Right lobe of liver (tissue), 4 donors: ENCODE results near the gene LYPLAL1.

Experiments used
- POLR2A ChIP-seq: fragments of 450-650 bp; IDR thresholded peaks from one replicate; pipeline ENCODE4 v1.6.1; 2017; ENCODE audit warnings: antibody characterized with exemption, mild to moderate bottlenecking
- TF ChIP-seq, protein P1 (sequence below), 4 donors: fragments of 200-600 bp in 3 of 4; fragments of 450-650 bp in 1 of 4; IDR thresholded peaks; one replicate each; pipeline versions ENCODE4 v1.5.1 to v1.8.0; 2016 to 2022; ENCODE audit warnings: antibody characterized with exemption in 4 of 4, mild to moderate bottlenecking in 2 of 4
- donor health status: DM: no; HTN: no; CAD: no.
- donor health status: DM: no; HTN: no; CAD: no.
- donor health status: DM: no; HTN: yes; CAD: no.

GRCh38 chr1:219126377-219126776 lies 47.3 kb upstream of the LYPLAL1 start:
- TF ChIP-seq, protein P1, sequence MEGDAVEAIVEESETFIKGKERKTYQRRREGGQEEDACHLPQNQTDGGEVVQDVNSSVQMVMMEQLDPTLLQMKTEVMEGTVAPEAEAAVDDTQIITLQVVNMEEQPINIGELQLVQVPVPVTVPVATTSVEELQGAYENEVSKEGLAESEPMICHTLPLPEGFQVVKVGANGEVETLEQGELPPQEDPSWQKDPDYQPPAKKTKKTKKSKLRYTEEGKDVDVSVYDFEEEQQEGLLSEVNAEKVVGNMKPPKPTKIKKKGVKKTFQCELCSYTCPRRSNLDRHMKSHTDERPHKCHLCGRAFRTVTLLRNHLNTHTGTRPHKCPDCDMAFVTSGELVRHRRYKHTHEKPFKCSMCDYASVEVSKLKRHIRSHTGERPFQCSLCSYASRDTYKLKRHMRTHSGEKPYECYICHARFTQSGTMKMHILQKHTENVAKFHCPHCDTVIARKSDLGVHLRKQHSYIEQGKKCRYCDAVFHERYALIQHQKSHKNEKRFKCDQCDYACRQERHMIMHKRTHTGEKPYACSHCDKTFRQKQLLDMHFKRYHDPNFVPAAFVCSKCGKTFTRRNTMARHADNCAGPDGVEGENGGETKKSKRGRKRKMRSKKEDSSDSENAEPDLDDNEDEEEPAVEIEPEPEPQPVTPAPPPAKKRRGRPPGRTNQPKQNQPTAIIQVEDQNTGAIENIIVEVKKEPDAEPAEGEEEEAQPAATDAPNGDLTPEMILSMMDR (IDR thresholded peaks at IDR 0.05), result no peak
- TF ChIP-seq POLR2A, result no peak
